Caco-2 (cell line): ENCODE data around the gene SIRT2. TPM values are rescaled to one million over a fixed set of nuclear protein-coding genes. Genes with fewer than 3 reads are reported as not detected.
"Not testable (repeated sequence)": the region's sequence is repeated elsewhere in the genome, so short reads cannot be mapped to it uniquely, and the experiment has no call there.

Source experiments
- BruUV-seq: library from RNA; stranded (reverse); fragments of 400-500 nt; replicated peaks from 2 replicates; lab custom pipeline; 2021; lab: Mats Ljungman, UMichigan
- CTCF ChIA-PET: fragments of 300-600 bp; sonication (Branson Sonifier 250); formaldehyde crosslinking; loops from one replicate; lab custom pipeline; 2022; ENCODE audit warnings: antibody characterized with exemption; lab: Charles Lee
- POLR2A ChIA-PET: fragments of 300-600 bp; sonication (Branson Sonifier 250); formaldehyde crosslinking; loops from one replicate; lab custom pipeline; 2022; ENCODE audit warnings: antibody characterized with exemption; lab: Charles Lee
- DNase-seq, 2 experiments: peaks; one replicate each; pipeline versions ENCODE4 v3.0.0 to v3.0.0-alpha.2; 2020 to 2022
- H3K27me3 ChIP-seq: replicated peaks from 2 replicates; pipeline ENCODE4 v1.6.0; 2011; ENCODE audit warnings: low read length; ENCODE audit not compliant: control insufficient read depth, insufficient read depth
- H3K36me3 ChIP-seq: 2 replicates; pipeline ENCODE4 v1.5.1; 2011; ENCODE audit warnings: low read length; ENCODE audit not compliant: control insufficient read depth, insufficient read depth
- H3K4me1 ChIP-seq: fragments of 250-450 bp; sonication (Bioruptor Pico); 2 replicates; pipeline ENCODE4 v1.5.1; 2020; ENCODE audit warnings: mild to moderate bottlenecking
- H3K4me3 ChIP-seq: 2 replicates; pipeline ENCODE4 v1.5.1; 2011; ENCODE audit warnings: low read depth, mild to moderate bottlenecking, control low read depth, low read length
- H3K9me3 ChIP-seq: fragments of 250-450 bp; sonication (Bioruptor Pico); 2 replicates; pipeline ENCODE4 v1.5.1; 2020; ENCODE audit warnings: mild to moderate bottlenecking, moderate library complexity
- H3K27ac Mint-ChIP-seq: one replicate; pipeline ENCODE4 v1.8.0; 2022; ENCODE audit warnings: mixed read lengths; ENCODE audit not compliant: unreplicated experiment
- H3K27me3 Mint-ChIP-seq: one replicate; pipeline ENCODE4 v1.8.0; 2022; ENCODE audit warnings: mixed read lengths; ENCODE audit not compliant: insufficient read depth, unreplicated experiment
- H3K36me3 Mint-ChIP-seq: one replicate; pipeline ENCODE4 v1.8.0; 2022; ENCODE audit warnings: mild to moderate bottlenecking, mixed read lengths; ENCODE audit not compliant: insufficient read depth, unreplicated experiment
- H3K4me1 Mint-ChIP-seq: one replicate; pipeline ENCODE4 v1.8.0; 2022; ENCODE audit warnings: low read depth, mixed read lengths; ENCODE audit not compliant: unreplicated experiment
- H3K4me3 Mint-ChIP-seq: one replicate; pipeline ENCODE4 v1.8.0; 2022; ENCODE audit warnings: mild to moderate bottlenecking, moderate library complexity, mixed read lengths; ENCODE audit not compliant: unreplicated experiment
- H3K9me3 Mint-ChIP-seq: one replicate; pipeline ENCODE4 v1.8.0; 2022; ENCODE audit warnings: mixed read lengths; ENCODE audit not compliant: unreplicated experiment
- CTCF ChIP-seq, 2 experiments: fragments of 200-600 bp in 1 of 2; IDR thresholded peaks; 1 replicate in 1 of 2; 2 replicates in 1 of 2; pipeline versions ENCODE4 v1.5.1 to v1.8.0; 2011 to 2022; ENCODE audit warnings: antibody characterized with exemption in 1 of 2, control low read depth in 1 of 2, inconsistent platforms in 1 of 2, low read depth in 1 of 2, low read length in 1 of 2, mild to moderate bottlenecking in 1 of 2, moderate library complexity in 1 of 2; ENCODE audit not compliant: insufficient read depth in 1 of 2, severe bottlenecking in 1 of 2, unreplicated experiment in 1 of 2
- intact Hi-C: fragments of 100-400 bp; cut with micrococcal nuclease; formaldehyde crosslinking; loops from one replicate; pipeline ENCODE4 v1.10.0; 2022; ENCODE audit not compliant: unreplicated experiment
- total RNA-seq: library from RNA; stranded (reverse); gene quantifications from 2 replicates; pipeline ENCODE4 v1.2.3, GENCODE V29; 2022

SIRT2 gene
- total RNA-seq, 1 experiment from 2014 or later = 33.3 TPM

GRCh38 chr19:38875656-38876395 is 23.6 kb downstream of the SIRT2 start:
- no peak for TF ChIP-seq CTCF (IDR thresholded peaks at IDR 0.05; ENCODE audit: insufficient read depth in 1 of 2, low read depth in 1 of 2, low read length in 1 of 2, severe bottlenecking in 1 of 2, unreplicated experiment in 1 of 2)
- H3K27ac Mint-ChIP-seq = no peak overlapping the region
- Histone ChIP-seq H3K4me3 (no peak overlapping the region), H3K4me1 (peaks cover 36% of the 10 kb centered on the region), H3K36me3 (no peaks in the 10 kb centered on the region), H3K27me3 (no peaks in the 10 kb centered on the region), H3K9me3 (no peaks in the 10 kb centered on the region)
- H3K27me3 Mint-ChIP-seq = no peaks in the 10 kb centered on the region
- ChIA-PET POLR2A (interaction anchor here (1.0 to 1.2 kb wide), 2 partner anchors 24 to 27 kb away, joined by 3 to 4 read pairs; no protein-coding TSS in a partner anchor), CTCF (interaction anchor here (0.7 kb wide), 2 partner anchors 100 to 264 kb away, joined by 4 to 5 read pairs; no protein-coding TSS in a partner anchor)
- no peaks in the 10 kb centered on the region for H3K9me3 Mint-ChIP-seq
- no peak overlapping the region for H3K4me3 Mint-ChIP-seq
- H3K4me1 Mint-ChIP-seq = peaks cover 25% of the 10 kb centered on the region
- intact Hi-C loops = no loop called here
- no TSS peak for BruUV-seq
- H3K36me3 Mint-ChIP-seq = peaks cover 5% of the 10 kb centered on the region
- no peak for DNase-seq

- H3K27me3 Mint-ChIP-seq, H3K36me3 ChIP-seq, H3K4me3 Mint-ChIP-seq, POLR2A ChIA-PET, intact Hi-C loops, H3K4me3 ChIP-seq, DNase-seq, H3K9me3 Mint-ChIP-seq, H3K27ac Mint-ChIP-seq, H3K27me3 ChIP-seq, BruUV-seq, H3K9me3 ChIP-seq, H3K36me3 Mint-ChIP-seq: not testable (repeated sequence)
- peaks cover 18% of the 10 kb centered on the region for H3K4me1 Mint-ChIP-seq
- CTCF ChIA-PET = interaction anchor here (0.6 kb wide), 1 partner anchor 9 kb away, joined by 3 read pairs; no protein-coding TSS in a partner anchor
- peaks cover 12% of the 10 kb centered on the region for H3K4me1 ChIP-seq
These were observed 26.0 kb downstream of the SIRT2 start for GRCh38 chr19:38873400-38873799.

- Mint-ChIP-seq H3K4me3 (no peak overlapping the region), H3K27me3 (no peaks in the 10 kb centered on the region), H3K27ac (no peak overlapping the region), H3K9me3 (no peaks in the 10 kb centered on the region), H3K4me1 (no peaks in the 10 kb centered on the region), H3K36me3 (no peaks in the 10 kb centered on the region)
- Histone ChIP-seq H3K36me3 (no peaks in the 10 kb centered on the region), H3K9me3 (no peaks in the 10 kb centered on the region), H3K4me1 (no peaks in the 10 kb centered on the region), H3K27me3 (no peaks in the 10 kb centered on the region), H3K4me3 (no peak overlapping the region)
- TF ChIP-seq CTCF (IDR thresholded peaks at IDR 0.05; ENCODE audit: insufficient read depth in 1 of 2, low read depth in 1 of 2, low read length in 1 of 2, severe bottlenecking in 1 of 2, unreplicated experiment in 1 of 2) = no peak
- intact Hi-C loops = no loop called here
- POLR2A ChIA-PET = interaction anchor here (0.6 kb wide), 1 partner anchor 161 kb away, joined by 4 read pairs; no protein-coding TSS in a partner anchor
- no TSS peak for BruUV-seq
- no peak for DNase-seq
- CTCF ChIA-PET = no interaction called here
These were observed 28.8 kb downstream of the SIRT2 start for GRCh38 chr19:38870612-38871011.
